GM12864 (cell line): ENCODE data around the gene GAS6.

ENCODE experiments used
- DNase-seq: peaks from one replicate; pipeline ENCODE4 v3.0.0-alpha.2; 2011; ENCODE audit warnings: low read depth
- H3K4me3 ChIP-seq: 2 replicates; pipeline ENCODE4 v1.5.1; 2011; ENCODE audit warnings: mild to moderate bottlenecking, low read depth, low read length, control low read depth
- CTCF ChIP-seq: IDR thresholded peaks from 2 replicates; pipeline ENCODE4 v1.5.1; 2011; ENCODE audit warnings: low read depth, mild to moderate bottlenecking, moderate library complexity, low read length, control low read depth, inconsistent platforms; ENCODE audit errors: missing control alignments

Gene GAS6

GRCh38 chr13:113805431-113806103 lies 58.3 kb downstream of the GAS6 start:
- TF ChIP-seq CTCF: no peak
- no peak for DNase-seq
- no peak overlapping the region for H3K4me3 ChIP-seq

GRCh38 chr13:113804703-113805430 lies 59.0 kb downstream of the GAS6 start:
- no peak for DNase-seq
- no peak overlapping the region for H3K4me3 ChIP-seq
- no peak for TF ChIP-seq CTCF

GRCh38 chr13:113804017-113804702 lies 59.7 kb downstream of the GAS6 start:
- no peak for TF ChIP-seq CTCF

GRCh38 chr13:113803409-113804016 lies 60.4 kb downstream of the GAS6 start:
- no peak for TF ChIP-seq CTCF
- no peak overlapping the region for H3K4me3 ChIP-seq
- no peak for DNase-seq

More at GRCh38 chr13:113804017-113804702, 59.7 kb downstream of the GAS6 start:
- no peak overlapping the region for H3K4me3 ChIP-seq
- DNase-seq: no peak

- TF ChIP-seq CTCF: no peak
- no peak overlapping the region for H3K4me3 ChIP-seq
- DNase-seq: no peak
These were observed 61.1 kb downstream of the GAS6 start for GRCh38 chr13:113802761-113803160.

- H3K4me3 ChIP-seq: no peak overlapping the region
- DNase-seq: no peak
- no peak for TF ChIP-seq CTCF
These were observed 61.8 kb downstream of the GAS6 start for GRCh38 chr13:113802090-113802531.
